Measurements from ENCODE around the gene KRR1. TPM values are rescaled to one million over a fixed set of nuclear protein-coding genes. Genes with fewer than 3 reads are reported as not detected.

Gene KRR1
- total and polyA plus RNA-seq, 2 of the 13 experiments (the other 11 are each of a cell fraction or from before 2014, with no cell fraction given), result 19.3 to 103 TPM

GRCh38 chr12:75511116-75512048, at the start of gene KRR1 (continued):
- TF ChIP-seq, protein P1, sequence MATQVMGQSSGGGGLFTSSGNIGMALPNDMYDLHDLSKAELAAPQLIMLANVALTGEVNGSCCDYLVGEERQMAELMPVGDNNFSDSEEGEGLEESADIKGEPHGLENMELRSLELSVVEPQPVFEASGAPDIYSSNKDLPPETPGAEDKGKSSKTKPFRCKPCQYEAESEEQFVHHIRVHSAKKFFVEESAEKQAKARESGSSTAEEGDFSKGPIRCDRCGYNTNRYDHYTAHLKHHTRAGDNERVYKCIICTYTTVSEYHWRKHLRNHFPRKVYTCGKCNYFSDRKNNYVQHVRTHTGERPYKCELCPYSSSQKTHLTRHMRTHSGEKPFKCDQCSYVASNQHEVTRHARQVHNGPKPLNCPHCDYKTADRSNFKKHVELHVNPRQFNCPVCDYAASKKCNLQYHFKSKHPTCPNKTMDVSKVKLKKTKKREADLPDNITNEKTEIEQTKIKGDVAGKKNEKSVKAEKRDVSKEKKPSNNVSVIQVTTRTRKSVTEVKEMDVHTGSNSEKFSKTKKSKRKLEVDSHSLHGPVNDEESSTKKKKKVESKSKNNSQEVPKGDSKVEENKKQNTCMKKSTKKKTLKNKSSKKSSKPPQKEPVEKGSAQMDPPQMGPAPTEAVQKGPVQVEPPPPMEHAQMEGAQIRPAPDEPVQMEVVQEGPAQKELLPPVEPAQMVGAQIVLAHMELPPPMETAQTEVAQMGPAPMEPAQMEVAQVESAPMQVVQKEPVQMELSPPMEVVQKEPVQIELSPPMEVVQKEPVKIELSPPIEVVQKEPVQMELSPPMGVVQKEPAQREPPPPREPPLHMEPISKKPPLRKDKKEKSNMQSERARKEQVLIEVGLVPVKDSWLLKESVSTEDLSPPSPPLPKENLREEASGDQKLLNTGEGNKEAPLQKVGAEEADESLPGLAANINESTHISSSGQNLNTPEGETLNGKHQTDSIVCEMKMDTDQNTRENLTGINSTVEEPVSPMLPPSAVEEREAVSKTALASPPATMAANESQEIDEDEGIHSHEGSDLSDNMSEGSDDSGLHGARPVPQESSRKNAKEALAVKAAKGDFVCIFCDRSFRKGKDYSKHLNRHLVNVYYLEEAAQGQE (IDR thresholded peaks at IDR 0.05; ENCODE audit: borderline replicate concordance in 1 of 2, low read depth in 1 of 2, low read length in 2 of 2), result peak in 1 of 2 experiments; percentile 70; a peak in 2 of 4 replicates
- peak; percentile 76; the same call in 1 of the 2 replicates for TF ChIP-seq ZFP90 (CRISPR knock-in tag; IDR thresholded peaks at IDR 0.05; ENCODE audit: borderline replicate concordance)
- TF ChIP-seq KDM5A (IDR thresholded peaks at IDR 0.05; ENCODE audit: borderline replicate concordance, low read length), result peak; percentile 100
- TF ChIP-seq ZNF563 (CRISPR knock-in tag; IDR thresholded peaks at IDR 0.05), result peak; percentile 64; the same call in 1 of the 2 replicates
- peak; percentile 93 for TF ChIP-seq NFYB (CRISPR knock-in tag; IDR thresholded peaks at IDR 0.05)
- TF ChIP-seq MED1 (CRISPR knock-in tag; IDR thresholded peaks at IDR 0.05), result peak; percentile 71
- TF ChIP-seq SUZ12 (IDR thresholded peaks at IDR 0.05; ENCODE audit: low read depth, low read length), result peak; percentile 56
- TF ChIP-seq ZNF883 (CRISPR knock-in tag; IDR thresholded peaks at IDR 0.05; ENCODE audit: not compliant biosample characterization), result peak; percentile 45
- peak; percentile 74; the same call in 1 of the 2 replicates for TF ChIP-seq ZBTB25 (CRISPR knock-in tag; IDR thresholded peaks at IDR 0.05)
- TF ChIP-seq HOXA3 (CRISPR knock-in tag; IDR thresholded peaks at IDR 0.05), result peak; percentile 95
- TF ChIP-seq ZNF766 (CRISPR knock-in tag; IDR thresholded peaks at IDR 0.05; ENCODE audit: borderline replicate concordance), result peak; percentile 80; the same call in 1 of the 2 replicates
- peak; percentile 18; the same call in 1 of the 2 replicates for TF ChIP-seq GZF1 (CRISPR knock-in tag; IDR thresholded peaks at IDR 0.05)
- TF ChIP-seq HDAC6 (IDR thresholded peaks at IDR 0.05; ENCODE audit: low read depth, low read length), result no peak; the same call in 1 of the 2 replicates
- TF ChIP-seq ZBTB1 (CRISPR knock-in tag; IDR thresholded peaks at IDR 0.05; ENCODE audit: borderline replicate concordance), result 0 out of 2 replicates have a peak, but pooled peaks have one; percentile 8
- TF ChIP-seq TARDBP (CRISPR knock-in tag; IDR thresholded peaks at IDR 0.05), result peak; percentile 89
- no peak for TF ChIP-seq FOSL1 (CRISPR knock-in tag; IDR thresholded peaks at IDR 0.05; ENCODE audit: borderline replicate concordance)
- 0 out of 2 replicates have a peak, but pooled peaks have one; percentile 20 for TF ChIP-seq ZUFSP (CRISPR knock-in tag; IDR thresholded peaks at IDR 0.05; ENCODE audit: borderline replicate concordance)
- peak; percentile 77 for TF ChIP-seq ZNF331 (CRISPR knock-in tag; IDR thresholded peaks at IDR 0.05)
- TF ChIP-seq RBFOX2 (IDR thresholded peaks at IDR 0.05; ENCODE audit: low read depth, low read length), result 0 out of 2 replicates have a peak, but pooled peaks have one; percentile 21
- TF ChIP-seq SIN3A (IDR thresholded peaks at IDR 0.05; ENCODE audit: borderline replicate concordance, low read depth, low read length), result peak; percentile 81; the same call in 1 of the 2 replicates
- peak; percentile 74 for TF ChIP-seq MED8 (CRISPR knock-in tag; IDR thresholded peaks at IDR 0.05; ENCODE audit: insufficient replicate concordance)
- TF ChIP-seq ZNF224 (CRISPR knock-in tag; IDR thresholded peaks at IDR 0.05), result peak; percentile 97
